Subcutaneous adipose tissue (tissue), 4 donors: ENCODE measurements around the gene ATP9B. TPM values are rescaled to one million over a fixed set of nuclear protein-coding genes. Genes with fewer than 3 reads are reported as not detected.

Experiments
- total RNA-seq, 4 donors: library from RNA; depleted of rRNA; stranded (reverse); fragments of >200 nt; gene quantifications; one replicate each; pipeline ENCODE4 v1.1.0, GENCODE V29; 2016
- TF ChIP-seq, protein P1 (sequence below): fragments of 450-650 bp; IDR thresholded peaks from one replicate; pipeline ENCODE4 v1.5.1; 2016; ENCODE audit warnings: low read depth, mild to moderate bottlenecking, control low read depth, antibody characterized with exemption, moderate library complexity

ATP9B gene
- total RNA-seq, 4 donors from 2014 or later, result 38.8 to 58.5 (median 45.3) TPM

DNA sequence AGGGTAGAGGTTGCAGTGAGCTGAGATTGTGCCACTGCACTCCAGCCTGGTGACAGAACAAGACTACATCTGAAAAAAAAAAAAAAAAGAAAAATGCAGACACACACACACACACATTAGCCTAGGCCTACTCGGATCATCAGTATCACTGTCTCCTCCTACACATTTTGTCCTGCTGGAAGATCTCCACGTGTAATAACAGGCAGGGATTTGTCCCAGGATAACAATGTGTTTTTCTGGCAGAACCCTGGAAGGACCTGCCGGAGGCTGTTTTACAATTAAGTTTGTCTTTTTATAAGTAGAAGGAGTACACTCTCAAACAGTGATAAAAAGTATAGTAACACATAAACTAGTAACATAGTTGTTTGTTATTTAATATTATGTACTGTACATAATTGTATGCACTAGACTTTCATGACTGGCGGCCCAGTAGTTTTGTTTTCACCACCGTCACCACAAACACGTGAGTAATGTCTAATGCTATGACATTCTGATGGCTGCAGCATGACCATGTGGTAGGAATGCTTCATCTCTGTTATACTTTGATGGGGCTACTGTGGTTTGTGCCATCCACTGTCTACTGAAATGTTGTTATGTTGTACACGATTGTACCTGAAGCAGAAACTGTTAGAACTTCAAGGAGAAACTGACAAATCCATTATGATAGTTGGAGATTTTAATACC, 130.6 kb downstream of the ATP9B start:
- TF ChIP-seq, protein P1, sequence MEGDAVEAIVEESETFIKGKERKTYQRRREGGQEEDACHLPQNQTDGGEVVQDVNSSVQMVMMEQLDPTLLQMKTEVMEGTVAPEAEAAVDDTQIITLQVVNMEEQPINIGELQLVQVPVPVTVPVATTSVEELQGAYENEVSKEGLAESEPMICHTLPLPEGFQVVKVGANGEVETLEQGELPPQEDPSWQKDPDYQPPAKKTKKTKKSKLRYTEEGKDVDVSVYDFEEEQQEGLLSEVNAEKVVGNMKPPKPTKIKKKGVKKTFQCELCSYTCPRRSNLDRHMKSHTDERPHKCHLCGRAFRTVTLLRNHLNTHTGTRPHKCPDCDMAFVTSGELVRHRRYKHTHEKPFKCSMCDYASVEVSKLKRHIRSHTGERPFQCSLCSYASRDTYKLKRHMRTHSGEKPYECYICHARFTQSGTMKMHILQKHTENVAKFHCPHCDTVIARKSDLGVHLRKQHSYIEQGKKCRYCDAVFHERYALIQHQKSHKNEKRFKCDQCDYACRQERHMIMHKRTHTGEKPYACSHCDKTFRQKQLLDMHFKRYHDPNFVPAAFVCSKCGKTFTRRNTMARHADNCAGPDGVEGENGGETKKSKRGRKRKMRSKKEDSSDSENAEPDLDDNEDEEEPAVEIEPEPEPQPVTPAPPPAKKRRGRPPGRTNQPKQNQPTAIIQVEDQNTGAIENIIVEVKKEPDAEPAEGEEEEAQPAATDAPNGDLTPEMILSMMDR, result no peak

DNA sequence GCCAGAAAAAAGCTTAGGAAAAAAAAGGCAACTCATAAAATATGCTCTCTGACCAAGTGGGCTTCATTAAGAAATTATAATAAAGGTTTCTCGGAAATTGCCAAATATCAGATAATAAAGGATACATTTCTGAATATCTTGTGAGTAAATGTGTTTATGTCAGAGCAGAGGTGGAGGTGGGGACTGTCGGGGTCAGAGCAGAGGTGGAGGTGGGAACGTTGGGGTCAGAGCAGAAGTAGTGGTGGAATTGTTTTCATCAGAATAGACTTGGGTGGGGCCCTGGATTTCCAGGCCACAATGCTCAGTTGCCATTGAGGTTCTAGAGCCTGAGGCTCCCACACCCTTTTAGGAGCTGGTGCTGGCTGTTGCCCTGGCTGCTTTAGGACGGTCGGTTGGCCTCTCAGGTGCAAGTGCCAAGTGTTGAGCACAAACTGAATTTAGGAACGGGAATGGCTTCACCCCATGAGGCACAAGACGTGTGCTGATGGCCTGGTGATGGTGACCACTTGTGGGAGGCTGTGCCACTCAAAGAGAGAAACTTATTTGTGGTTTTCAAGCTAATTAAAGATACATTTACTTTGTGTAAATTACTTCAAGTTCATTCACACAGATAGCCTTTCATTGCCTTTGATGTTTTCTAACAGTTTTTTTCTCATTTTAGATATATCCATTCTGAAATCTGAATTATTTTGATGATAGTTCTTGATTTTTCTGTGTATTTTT, 131.5 kb downstream of the ATP9B start:
- TF ChIP-seq, protein P1, result no peak

DNA sequence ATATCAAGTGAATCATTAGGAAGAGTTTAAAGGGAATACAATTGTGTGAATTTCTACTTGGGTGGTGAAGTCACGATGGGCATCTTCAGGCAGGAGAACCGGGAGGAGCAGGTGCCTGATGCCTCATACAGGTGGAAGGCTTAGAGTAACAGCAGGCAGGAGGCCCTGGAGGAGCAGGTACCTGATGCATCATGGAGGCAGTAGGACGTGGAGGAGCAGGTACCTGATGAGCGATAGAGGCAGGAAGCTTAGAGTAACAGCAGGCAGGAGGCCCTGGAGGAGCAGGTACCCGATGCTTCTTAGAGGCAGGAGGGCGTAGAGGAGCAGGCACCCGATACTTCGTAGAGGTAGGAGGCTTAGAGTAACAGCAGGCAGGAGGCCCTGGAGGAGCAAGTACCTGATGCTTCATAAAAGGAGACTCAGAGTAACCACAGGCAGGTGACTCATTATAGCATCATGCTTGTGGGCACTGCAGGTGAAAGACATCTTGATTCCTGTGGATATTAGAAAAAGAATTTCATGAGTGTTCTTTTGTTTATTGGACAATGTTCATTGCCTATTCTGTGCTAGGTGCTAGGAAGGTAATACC, 133.9 kb downstream of the ATP9B start:
- TF ChIP-seq, protein P1, result no peak

DNA sequence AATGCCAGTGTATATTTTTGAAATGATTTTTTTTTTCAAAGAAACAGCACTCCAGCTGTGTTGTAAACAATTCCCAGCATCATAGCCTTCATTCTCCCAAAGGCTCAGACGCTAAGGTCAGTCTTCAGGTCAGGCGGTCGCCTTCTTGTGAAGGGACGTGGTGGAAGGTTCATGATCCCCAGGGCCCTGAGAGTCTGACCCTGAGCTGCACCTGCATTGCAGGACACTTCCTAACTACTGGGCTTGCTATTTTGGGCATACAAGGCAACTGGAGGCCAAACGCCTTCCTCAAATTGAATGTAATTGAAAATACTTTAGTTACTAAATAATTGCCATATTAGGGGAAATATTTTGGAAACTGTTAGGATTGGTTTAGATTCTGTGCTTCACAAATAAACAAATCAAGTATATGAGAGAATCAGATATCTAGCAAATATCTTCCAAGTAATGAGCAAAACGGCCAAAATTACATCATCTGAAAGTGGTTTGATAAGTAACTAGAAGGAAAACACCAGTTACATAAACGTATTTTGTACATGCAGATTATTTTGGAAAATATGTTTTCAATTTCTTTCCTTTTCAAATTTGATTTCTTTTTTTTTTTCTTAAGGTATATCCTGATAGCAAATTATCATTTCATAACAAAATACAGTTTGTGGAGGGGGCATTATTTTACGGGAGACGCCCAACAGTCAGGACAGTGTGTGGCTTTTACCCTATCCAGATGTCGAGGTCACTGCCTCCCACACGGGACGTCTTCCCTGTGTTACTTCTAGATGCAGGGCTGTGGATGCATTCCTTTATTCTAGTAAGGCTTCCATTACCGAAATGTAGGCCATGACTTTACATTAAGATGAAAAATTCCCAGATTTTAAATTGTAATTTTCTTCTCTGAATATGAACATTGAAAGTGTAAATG, 136.0 kb downstream of the ATP9B start:
- TF ChIP-seq, protein P1, result no peak

- TF ChIP-seq, protein P1, result no peak
These were observed 137.2 kb downstream of the ATP9B start for GRCh38 chr18:79206444-79206843.

DNA sequence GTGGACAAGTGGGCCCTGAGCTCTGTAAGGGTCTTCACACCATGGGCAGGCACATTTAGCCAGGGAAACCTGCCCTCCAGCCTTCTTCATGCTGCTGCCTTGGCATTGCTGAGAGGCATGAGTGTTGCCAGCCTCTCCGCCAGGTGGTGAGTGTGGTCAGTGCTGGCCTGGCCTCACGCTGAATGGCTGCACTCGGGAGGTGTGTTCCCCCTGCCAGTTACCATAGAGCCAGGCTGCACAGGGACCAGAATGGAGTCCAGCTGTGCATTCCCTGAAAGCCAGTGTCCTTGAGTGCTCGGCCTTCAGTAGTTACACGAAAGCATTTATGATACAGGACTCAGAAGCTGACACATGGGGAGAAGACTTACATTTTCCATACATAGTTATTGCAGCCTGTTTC, 139.7 kb downstream of the ATP9B start:
- TF ChIP-seq, protein P1, result no peak
